ENCODE measurements around the gene NEDD4L.

The NEDD4L gene

DNA sequence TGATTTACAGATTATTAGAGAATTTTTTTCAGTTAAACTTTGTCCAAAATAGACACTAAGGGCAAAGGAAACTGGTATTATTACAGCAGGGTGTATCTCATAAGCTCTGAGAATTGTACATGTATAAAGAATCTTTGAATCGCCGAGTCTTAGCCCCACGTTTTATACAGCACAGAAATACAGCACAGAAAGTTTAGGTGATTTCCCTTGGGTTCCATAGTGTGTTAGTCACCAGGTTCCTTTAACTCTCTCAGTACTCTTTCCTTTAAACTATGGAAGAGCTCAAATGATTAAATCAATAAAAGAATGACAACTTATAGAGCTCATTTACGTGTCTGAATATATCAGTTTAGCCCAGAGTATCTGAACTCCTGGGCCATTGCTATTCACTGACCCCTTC, 256.8 kb downstream of the NEDD4L start:
- DNase-seq: no peak

DNA sequence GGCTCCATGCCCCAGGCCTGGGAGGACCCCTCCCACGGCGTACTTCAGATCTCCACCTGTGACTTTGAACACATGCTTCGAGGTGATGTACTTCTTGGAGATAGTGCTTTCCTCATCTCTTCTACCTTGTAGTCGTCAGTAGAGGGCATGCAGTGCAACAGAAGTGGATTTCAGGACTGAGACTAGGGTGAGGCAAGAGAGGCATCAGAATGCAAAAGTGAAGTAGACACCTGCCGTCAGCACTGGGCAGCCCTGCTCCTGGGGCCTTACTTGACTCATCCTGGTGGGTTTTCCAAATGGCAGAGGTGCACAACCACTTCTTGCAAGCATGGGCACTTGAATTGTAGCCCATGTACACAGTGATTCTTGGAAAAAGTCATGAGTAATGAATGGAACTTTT, 258.8 kb downstream of the NEDD4L start:
- no peak for DNase-seq

DNA sequence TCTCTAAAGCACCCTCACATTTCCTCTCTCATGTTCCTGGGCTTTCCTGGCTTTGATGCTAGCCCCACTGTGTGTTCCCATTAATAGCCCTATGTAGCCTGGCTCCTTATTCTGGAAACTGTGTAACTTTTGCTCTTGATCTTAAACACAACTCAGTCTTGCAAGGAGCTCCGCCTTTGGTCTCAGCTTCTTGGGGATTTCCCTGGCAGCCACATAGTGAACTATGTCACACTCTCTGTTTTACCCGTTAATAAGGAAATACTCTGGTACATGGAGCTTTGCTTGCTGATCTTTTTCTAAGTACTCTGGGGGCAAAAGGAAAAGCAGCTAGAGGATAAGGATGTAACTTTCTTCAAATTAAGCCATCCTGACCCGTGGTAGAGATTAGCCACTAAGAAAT, 259.3 kb downstream of the NEDD4L start:
- peak; percentile 58 for DNase-seq

DNA sequence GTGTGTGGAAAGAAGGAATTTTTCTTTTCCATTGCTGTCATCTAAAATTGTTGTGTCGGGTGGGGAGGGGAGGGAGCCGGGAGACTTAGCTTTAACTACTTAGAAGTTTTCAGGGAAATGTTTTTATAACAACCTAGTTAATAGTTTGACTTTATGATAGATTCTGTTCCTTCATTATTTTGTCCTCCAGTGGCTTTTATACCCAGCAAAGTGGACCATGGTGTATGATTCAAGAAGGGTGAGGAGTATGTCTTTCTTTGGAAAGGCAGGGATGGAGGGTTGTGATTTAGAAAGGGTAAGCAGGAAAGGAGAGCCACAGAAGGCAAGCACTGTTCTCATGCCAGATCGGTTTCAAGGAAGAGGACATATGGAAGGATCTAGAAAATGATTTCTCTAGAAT, 261.8 kb downstream of the NEDD4L start:
- no peak for DNase-seq

DNA sequence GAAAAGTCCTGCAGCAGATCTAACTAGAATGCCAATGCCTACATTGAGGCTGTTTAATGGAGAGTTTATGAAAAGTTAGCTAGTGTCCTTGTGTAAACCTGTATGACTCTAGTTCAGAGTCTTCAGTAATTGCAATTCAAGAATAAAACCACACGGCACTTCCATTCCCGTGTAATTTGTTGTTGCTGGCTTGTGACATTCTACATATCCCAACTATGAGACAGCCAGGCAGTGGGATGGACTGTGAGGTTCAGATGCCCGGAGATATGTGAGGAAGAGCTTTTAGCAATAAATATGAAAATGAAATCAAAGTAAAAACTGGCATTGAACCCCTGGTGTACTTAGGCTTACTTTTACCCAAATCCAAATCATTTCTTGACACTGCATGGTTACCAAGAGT, 263.4 kb downstream of the NEDD4L start:
- DNase-seq: no peak

DNA sequence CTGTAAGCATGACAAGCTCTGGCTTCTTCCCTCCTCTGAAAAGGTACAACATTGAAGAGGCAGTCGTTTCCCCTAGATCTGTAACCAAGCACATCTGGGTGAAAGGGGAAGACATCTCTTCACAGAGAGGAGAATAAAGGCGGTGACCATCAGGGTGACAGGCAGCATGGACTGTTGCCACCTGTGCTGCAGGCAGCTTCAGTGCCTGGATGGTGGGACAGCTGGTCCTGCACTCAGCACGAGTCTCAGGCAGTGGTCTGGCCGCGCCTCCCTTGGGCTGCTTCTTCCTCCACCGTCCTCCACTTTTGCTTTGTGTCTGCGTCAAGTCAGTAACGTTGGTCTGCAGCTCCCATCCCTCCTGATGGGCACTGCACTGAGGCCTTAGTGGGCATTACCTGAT, 264.4 kb downstream of the NEDD4L start:
- no peak for DNase-seq

DNA sequence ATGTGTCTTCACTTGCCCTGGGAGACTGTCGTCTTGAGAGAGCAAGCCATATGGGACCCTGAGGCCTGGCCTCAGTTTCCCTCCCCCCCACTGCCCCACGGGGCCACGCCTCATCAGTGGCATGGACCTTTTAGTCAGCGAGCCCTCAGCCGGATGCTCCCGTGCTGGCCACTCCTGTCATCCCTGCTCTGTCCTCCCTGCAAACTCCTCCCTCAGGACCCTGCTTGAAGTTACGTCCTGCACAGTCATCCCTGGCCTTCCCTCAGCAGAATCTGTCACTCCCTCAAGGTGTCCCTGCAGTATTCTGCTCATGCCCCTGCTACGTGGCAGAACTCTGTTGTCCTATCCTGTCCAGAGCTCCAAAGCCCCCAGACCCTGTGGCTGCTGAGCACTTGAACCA, 265.1 kb downstream of the NEDD4L start:
- DNase-seq: no peak

DNA sequence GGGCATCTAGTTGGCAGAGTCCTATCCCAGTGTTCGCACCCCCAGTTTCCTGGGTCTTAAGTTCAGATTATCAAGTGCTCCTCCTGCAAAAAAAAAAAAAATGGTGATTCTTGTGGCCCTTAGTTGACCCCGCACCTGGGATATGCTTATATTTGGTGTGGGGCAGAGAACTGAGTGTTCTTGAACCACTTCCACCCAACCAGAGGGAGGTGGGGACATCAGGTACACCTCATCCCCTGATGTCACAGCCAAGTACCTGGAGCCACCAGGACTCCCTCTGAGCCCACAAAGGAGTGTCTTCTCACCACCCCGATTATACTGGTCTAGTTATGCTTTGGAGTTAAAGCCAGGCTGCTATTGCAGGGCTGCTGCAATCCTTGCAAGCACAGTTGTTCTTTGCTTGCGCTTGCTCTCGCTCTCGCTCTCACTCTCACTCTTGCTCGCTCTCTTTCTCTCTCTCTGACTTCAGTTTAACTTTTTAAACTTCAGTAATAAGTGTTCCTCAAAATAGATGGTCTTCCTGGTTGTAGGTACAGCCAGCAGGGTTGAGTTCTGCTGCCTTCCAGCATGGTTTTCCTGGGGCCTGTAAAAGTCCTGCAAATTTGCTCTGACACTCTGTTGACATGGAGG, 265.7 kb downstream of the NEDD4L start:
- no peak for DNase-seq

DNA sequence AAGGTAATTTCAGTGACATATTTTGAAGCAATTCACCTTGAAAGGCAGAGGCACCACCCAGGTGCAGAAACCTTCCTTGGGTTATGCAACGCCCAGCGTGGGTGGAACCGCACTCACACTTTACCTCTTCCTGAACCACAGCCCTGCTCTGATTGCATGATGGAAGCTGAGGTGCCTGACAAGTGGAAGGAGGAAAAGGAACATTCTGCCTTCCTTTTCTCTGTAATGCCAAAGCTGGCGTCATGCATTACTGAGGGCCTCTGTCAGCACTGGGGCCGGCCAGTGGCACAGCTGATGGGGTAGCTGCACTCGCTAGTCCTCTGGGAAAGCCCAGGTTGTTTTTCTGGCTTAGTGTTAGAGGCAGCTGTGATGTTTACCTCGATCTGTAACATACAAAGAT, 266.5 kb downstream of the NEDD4L start:
- DNase-seq: peak; percentile 41

DNA sequence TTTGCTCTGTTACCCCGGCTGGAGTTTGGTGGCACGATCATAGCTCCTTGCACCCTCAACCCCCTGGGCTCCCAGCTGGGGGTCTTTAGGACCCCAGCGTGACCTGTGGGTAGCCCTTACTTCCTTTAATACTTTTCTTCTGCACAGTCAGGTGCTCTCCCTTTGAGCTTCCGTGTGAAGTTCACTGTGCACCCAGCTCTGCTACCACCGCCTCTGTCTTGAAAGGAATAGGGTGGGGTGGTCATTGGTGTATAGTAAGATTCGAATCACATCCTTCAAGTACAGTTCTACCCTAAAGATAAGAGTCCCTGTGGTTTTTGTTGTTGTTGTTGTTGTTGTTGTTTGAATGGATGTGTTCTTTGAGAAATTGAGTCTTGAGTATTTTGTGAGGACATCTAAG, 267.4 kb downstream of the NEDD4L start:
- DNase-seq: no peak

DNA sequence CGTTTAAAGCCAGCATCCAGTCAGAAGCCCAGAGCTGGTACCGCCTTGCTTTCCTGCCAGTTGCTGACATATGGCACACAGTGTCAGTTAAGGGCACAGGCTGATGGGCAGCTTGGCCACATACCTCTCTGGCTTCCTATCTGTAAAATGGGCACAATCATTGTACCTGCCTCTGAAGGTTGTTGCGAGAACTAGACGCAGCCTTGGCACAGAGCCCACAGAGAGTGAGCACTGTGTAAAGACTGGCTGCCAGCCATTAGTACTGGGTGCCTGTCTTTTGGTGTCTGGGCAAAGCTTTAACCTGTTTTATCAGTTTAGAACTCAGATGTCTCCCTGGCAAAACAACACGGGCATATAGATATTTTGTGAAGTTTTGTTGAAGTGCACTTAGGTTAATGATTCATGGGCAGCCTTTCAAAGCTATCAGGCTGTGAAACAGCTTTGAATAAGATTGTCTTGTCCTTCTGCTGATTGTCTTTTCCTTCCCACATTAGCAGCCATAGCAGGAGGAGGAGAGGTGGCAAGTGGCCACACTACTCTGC, 269.5 kb downstream of the NEDD4L start:
- no peak for DNase-seq

DNA sequence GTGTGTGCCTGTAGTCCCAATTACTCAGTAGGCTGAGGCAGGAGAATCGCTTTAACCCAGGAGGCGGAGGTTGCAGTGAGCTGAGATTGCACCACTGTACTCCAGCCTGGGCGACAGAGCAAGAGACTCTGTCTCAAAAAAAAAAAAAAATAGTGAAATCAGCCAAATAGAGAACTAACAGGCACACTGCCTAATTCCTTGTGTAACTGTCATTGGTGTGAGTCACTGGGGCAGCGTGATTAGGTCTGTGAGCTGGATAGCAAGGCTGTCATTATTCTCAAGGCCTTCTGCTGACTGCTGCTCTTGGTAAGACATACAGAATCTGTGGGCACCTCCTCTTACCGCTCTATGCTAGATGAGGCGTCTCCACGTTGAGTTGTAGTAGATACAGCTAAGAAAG, 270.3 kb downstream of the NEDD4L start:
- DNase-seq: no peak

DNA sequence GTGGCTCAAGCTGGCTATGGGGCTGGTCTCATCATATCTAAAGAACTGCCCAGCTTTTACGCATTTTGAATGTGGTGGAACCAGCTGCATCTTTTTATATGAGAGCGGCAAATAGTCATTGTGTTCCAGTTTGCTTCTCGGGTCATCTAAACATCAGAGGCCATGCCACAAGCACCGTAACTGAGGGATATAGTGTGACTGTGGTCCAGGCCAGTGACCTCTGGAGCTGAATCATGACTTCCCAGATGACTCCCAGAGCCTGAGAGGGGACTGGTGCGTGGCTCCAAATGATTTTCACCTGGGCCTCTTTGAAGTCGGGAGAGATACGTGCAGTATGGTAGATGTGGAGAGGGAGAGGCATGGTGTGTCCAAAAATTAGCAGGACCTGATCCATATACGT, 271.0 kb downstream of the NEDD4L start:
- no peak for DNase-seq

DNA sequence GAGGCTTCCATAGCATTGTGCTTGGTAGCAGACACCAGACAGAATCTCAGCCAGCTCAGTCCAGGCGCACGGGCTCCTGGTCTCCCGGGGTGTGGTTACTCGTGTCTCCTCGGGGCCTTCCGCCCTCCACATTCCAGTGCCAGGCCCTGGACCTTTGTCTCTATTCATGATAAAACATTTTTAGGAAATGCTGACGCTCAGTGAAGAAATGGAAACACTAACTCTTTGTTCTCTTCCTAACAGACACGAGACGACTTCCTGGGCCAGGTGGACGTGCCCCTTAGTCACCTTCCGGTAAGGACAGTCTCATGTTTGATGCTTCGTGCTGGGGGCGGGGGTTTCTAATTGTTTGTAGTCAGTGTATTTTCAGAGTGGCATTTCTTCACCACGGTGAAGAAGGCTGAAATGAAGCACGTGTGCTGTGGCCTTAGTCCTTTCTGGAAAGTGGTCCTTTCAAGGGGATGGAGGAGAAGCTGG, 271.8 kb downstream of the NEDD4L start:
- DNase-seq: no peak

DNA sequence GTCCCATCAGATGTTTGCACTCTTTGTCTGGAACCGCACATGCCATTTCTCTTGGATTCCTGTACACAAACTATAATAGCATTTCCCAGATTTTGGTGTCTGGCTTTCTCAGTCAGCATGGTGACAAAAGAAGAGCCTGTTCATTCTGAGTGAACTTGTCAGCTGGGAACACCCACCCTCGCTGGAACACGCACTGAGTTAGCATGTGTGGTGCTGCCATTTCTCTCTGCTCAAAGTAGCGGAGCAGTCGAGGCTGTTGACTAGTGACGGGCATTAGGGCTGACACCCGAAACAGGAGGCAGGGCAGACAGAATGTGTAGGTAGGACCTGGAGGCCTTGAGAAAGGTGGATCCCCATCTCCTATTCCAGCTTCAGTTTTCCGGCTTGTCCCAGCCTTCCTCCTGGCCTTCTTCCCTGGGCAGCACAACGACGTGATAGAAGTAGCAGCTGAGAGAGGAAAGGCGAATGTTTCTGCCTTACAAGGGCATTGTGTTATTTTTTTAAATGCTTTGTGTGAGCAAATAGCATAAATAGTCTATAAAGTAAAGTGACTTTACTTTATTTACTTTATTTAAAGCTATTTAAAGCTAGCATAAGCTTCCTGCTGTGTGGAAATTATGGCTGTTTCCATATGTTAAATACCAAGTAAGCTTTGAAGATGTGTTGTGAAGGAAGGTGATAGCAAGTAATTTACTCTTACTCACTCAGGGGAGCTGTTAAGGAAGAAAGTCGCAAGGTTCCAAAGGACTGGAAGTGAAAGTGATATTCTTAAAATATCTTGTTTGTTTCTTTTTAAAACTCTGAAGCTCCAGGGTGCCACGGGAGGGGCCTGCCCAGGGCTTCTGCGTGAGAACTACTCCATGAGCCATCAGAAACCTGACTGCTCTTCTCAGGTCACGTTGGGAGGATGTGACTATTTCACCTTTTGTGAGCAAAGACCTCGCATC, 272.6 kb downstream of the NEDD4L start:
- no peak for DNase-seq

DNA sequence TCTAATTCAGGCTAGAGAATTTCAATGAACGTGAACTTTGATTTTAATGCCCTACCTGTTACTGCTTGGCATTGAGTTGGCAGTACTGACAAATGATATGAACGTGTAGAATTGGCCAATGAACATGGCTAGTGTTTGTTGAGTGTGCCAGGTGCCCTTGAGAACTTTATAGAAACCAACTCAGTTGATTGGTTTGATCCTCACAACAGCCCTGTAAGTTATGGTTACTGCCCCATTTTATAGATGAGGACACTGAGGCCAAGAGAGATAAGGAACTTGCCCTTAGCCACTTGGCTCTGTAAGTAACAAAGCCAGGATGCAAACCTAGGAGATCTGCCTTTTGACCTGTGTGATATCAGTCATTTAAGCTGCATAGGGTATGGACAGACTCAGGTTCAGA, 275.7 kb downstream of the NEDD4L start:
- no peak for DNase-seq

DNA sequence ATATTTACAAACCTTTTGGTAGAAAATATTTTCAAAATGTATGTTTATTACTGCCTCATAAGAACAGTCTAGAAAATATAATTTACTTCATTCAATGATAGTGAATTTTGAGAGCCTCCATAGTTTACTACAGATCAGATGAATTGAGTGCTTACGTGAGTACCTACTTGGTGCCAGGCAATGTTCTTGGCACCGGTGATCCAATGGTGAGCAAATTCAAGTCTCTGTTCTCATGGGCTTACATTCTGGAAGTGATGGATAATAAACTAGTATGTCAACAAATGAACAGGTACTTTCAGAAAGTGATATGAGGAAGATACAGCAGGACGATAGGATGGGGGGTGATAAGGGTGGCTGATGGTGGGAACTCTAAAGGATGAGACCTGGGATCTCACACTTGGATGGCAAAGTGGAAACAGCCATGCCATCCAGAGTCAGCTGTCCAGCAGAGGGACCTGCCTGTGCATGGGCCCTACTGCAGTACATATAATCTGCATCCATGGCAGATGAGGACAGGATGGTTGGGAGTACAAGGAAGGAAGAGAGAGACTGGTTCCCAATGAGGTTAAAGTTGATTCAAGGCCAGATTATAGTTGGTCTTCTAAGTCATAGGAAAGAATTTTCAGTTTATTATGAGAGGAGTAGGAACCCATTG, 277.0 kb downstream of the NEDD4L start:
- no peak for DNase-seq

DNA sequence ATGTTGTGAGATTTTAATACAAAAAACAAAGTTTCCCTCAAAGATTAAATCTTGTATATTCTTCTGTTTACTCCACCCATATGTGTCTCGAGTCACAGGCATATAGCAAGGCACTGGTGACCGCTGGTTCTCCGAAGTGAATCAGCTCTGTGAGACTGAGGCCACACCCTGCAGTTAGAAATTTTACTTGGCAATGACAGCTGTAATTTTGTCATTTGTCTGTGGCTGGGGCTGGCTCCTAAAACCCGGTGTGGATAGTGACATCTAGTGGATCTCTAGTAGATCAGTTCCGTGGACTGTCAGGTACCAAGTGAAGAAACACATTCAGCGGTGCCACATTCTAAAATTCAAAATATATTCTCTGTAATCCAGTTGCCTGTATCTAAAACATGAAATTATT, 278.0 kb downstream of the NEDD4L start:
- DNase-seq: peak; percentile 83

DNA sequence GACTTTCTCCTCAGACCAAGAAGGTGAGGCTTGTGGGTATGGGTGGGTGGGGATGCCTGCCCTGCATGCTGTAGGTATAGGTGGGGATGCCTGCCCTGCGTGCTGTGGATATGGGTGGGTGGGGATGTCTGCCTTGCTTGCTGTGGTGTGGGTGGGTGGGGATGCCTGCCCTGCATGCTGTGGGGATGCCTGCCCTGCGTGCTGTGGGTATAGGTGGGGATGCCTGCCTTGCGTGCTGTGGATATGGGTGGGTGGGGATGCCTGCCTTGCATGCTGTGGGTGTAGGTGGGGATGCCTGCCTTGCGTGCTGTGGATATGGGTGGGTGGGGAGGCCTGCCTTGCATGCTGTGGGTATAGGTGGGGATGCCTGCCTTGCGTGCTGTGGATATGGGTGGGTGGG, 278.4 kb downstream of the NEDD4L start:
- DNase-seq: no peak

DNA sequence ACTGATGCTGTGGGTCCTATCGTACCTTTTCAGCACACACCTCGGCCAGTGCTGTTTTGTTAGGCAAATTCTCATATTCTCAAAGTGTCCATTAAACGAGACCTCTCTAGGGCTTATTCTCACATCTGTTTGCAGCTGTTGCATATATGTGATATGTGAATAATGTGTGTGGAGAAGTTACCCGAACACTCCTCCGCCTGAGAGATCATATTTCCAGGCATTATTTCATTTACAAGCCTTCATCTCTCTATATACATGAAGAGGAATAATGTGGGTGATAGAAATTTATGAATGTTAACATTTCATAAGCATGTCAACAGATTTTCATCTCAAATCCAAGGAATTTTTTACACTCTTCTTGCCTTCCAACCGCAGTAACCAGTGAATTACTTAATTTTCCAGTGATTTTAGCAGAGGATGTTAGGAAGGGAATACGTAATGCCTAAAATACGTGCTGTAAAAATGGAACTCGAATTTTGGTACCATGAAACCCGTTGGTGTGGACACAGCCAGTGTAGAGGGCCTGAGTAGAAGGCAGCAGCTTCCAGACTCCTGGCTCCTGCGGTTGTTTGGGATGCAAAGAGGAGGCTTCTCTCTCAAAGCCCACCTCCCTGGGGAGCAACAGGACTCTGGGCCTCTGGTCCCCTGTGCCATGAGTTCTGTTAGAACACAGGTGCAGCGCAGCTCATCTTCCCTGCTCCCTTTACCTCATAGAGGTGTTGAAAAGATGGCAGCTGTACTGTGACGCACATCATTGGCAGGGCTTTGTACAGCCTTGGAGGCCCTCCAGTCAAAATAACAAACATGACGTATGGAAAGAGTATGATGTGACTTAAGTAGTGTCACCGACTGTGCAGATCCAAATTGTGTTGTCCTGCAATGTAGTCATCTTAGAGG, 280.1 kb downstream of the NEDD4L start:
- DNase-seq: no peak

DNA sequence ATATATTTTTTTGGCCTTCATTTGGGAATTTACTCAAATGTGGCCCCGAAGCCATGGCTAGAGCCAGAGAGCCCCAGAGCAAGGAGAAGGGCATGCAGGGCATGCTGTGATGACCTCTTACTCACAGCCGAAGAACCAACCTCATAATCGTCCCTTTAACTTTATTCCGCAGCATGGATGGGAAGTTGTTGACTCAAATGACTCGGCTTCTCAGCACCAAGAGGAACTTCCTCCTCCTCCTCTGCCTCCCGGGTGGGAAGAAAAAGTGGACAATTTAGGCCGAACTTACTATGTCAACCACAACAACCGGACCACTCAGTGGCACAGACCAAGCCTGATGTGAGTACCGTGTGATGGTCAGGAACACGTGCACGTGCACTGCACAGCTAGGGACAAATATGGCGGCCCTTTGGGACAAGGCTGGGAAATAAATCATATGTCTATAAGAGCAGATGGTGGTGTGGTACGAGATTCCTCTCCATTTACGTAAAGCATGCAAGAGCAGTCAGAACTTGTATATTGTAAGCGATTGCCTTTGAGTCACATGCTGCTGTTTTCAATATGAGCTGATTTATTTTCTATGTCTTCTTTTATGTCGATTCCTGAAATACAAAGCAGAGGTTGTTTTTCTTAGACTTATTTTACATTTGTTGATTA, 280.9 kb downstream of the NEDD4L start:
- DNase-seq: no peak

DNA sequence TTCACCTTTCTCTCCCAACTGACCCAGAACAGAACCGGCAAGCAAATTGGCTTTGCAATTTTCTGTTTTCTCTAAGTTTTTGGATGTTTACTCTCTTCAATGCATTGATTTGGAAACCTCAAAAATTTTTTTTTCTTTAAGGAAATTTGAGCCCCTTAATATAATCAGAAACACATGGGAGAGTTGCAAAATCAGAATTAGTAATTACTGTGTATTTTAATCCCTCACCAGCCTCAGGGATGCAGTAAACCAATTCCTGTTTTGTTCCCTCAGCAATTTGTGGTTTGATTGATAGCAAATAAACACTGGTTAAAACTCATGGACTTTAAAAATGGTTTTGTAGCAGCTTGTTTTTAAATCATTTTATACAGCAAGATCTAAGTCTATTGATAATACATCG, 281.5 kb downstream of the NEDD4L start:
- DNase-seq: no peak
